BLaER1 treated with 17β-estradiol and CSF1 and Interleukin-3, amounts not matched to agents 10 nM and 100 nM (cell line): ENCODE results near the gene ADK.
A peak's percentile ranks its signal among the peaks of the same experiment; 100 is the strongest.

Experiments
- H3K27ac ChIP-seq, 11 experiments: shearing (Covaris generic); formaldehyde crosslinking; 2 replicates each; pipeline ENCODE4 v1.8.1; 2022
- H3K27me3 ChIP-seq, 11 experiments: shearing (Covaris generic); formaldehyde crosslinking; 2 replicates each; pipeline ENCODE4 v1.8.1; 2022
- H3K36me3 ChIP-seq, 11 experiments: shearing (Covaris generic); formaldehyde crosslinking; 2 replicates each; pipeline ENCODE4 v1.8.1; 2022
- H3K4me1 ChIP-seq, 10 experiments: shearing (Covaris generic); formaldehyde crosslinking; 2 replicates each; pipeline ENCODE4 v1.8.1; 2022
- H3K4me2 ChIP-seq, 11 experiments: shearing (Covaris generic); formaldehyde crosslinking; 2 replicates each; pipeline ENCODE4 v1.8.1; 2022
- H3K4me3 ChIP-seq, 10 experiments: shearing (Covaris generic); formaldehyde crosslinking; 2 replicates each; pipeline ENCODE4 v1.8.1; 2022
- H3K9ac ChIP-seq, 11 experiments: shearing (Covaris generic); formaldehyde crosslinking; 2 replicates each; pipeline ENCODE4 v1.8.1; 2022
- H3K9me3 ChIP-seq, 11 experiments: shearing (Covaris generic); formaldehyde crosslinking; replicated peaks in 1 of 11; 2 replicates each; pipeline ENCODE4 v1.8.1; 2022
- H4K20me1 ChIP-seq, 11 experiments: shearing (Covaris generic); formaldehyde crosslinking; 2 replicates each; pipeline ENCODE4 v1.8.1; 2022
- Cebpa-rat ChIP-seq, 11 experiments: shearing (Covaris generic); IDR thresholded peaks; 2 replicates each; pipeline ENCODE4 v1.8.1; 2022

Gene ADK

GRCh38 chr10:74598891-74599566 lies 448.0 kb downstream of the ADK start:
- Histone ChIP-seq H3K27me3 (no peaks in the 10 kb centered on the region), H4K20me1 (no peaks in the 10 kb centered on the region), H3K27ac (peak overlapping the region in 7 of 11 experiments; percentile 1 to 40 (median 22); a peak in 7 of 22 replicates), H3K4me1 (peaks cover 9 to 26% (median 19%) of the 10 kb centered on the region in 10 experiments; a peak in 19 of 20 replicates), H3K9me3 (peaks cover 0 to 15% (median 13%) of the 10 kb centered on the region in 11 experiments; a peak in 17 of 22 replicates), H3K4me3 (no peak overlapping the region), H3K36me3 (peaks cover 7 to 32% (median 24%) of the 10 kb centered on the region in 11 experiments; a peak in 17 of 22 replicates), H3K4me2 (peak overlapping the region; percentile 25 to 67 (median 44); a peak in 16 of 22 replicates), H3K9ac (peak overlapping the region in 2 of 11 experiments; percentile 6 to 36; a peak in 3 of 22 replicates)
- no peak for TF ChIP-seq Cebpa-rat (IDR thresholded peaks at IDR 0.05)

GRCh38 chr10:74599672-74600071 lies 448.7 kb downstream of the ADK start:
- Histone ChIP-seq H4K20me1 (no peaks in the 10 kb centered on the region), H3K27ac (peak overlapping the region in 5 of 11 experiments; percentile 1 to 40 (median 22); a peak in 4 of 22 replicates), H3K9ac (no peak overlapping the region; a peak in 1 of 22 replicates), H3K27me3 (no peaks in the 10 kb centered on the region), H3K9me3 (peaks cover 0 to 21% (median 17%) of the 10 kb centered on the region in 11 experiments; a peak in 18 of 22 replicates), H3K4me3 (no peak overlapping the region), H3K36me3 (peaks cover 7 to 38% (median 26%) of the 10 kb centered on the region in 11 experiments; a peak in 17 of 22 replicates), H3K4me2 (peak overlapping the region in 3 of 11 experiments; percentile 25 to 48 (median 35); a peak in 5 of 22 replicates), H3K4me1 (peaks cover 9 to 26% (median 19%) of the 10 kb centered on the region in 10 experiments; a peak in 19 of 20 replicates)
- TF ChIP-seq Cebpa-rat (IDR thresholded peaks at IDR 0.05) = no peak

DNA sequence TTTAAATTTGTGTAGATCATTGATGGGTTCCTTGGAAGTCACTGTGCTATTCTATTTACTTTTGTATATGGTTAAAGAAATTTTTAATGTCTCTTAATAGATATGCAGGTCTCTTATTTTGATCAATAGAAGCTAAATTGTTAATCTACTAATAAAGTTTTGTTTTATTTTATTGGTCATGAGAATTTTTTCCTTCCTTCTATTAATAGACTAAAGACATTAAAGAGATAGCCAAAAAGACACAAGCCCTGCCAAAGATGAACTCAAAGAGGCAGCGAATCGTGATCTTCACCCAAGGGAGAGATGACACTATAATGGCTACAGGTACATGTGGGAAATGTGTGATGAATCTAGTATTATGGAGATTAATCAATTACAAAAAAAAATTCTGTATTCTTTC lies 449.1 kb downstream of the ADK start:
- H4K20me1 ChIP-seq = no peaks in the 10 kb centered on the region
- H3K4me1 ChIP-seq = peaks cover 9 to 26% (median 19%) of the 10 kb centered on the region in 10 experiments; a peak in 19 of 20 replicates
- H3K9me3 ChIP-seq = peaks cover 0 to 22% (median 17%) of the 10 kb centered on the region in 11 experiments; a peak in 18 of 22 replicates
- H3K4me2 ChIP-seq = no peak overlapping the region
- peaks cover 7 to 41% (median 28%) of the 10 kb centered on the region in 11 experiments; a peak in 17 of 22 replicates for H3K36me3 ChIP-seq
- no peak for TF ChIP-seq Cebpa-rat (IDR thresholded peaks at IDR 0.05)
- no peak overlapping the region for H3K4me3 ChIP-seq
- no peak overlapping the region for H3K9ac ChIP-seq
- no peak overlapping the region for H3K27ac ChIP-seq
- no peaks in the 10 kb centered on the region for H3K27me3 ChIP-seq

DNA sequence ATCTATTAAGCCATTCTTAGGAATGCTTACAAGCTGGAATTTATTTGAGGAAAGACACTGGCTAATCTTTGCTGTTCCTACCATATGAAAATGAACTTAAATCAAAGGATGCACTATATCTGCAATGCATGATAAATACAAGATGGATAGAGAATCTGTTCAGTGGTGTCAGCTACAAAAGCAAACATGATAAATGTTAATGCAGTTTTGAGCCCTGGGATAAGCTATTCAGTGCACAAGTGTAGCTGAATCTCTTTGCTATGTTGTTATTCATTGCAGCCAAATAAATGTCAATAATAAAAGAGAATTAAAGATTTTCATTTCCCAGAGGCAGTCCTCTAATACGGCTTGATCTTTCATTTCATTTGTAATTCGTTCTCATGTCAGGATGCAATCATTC lies 451.6 kb downstream of the ADK start:
- TF ChIP-seq Cebpa-rat (IDR thresholded peaks at IDR 0.05) = no peak

DNA sequence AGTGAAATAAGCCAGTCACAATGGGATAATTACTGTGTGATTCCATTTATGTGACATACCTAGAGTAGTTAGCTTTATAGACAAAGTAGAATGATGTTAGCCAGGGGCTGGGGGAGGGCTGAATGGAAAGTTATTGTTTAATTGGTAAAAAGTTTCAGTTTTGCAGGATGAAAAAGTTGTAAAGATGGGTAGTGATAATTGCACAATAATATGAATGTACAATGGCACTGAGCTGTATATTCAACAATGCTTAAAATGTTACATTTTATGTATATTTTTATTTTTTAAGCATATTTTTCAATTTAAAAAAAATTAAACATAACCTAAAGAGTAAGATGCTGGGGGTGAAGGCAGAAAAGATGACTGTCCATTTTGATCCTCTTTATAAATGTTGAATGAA lies 459.3 kb downstream of the ADK start:
- H3K4me2 ChIP-seq = no peak overlapping the region

More for the DNA sequence above, 451.6 kb downstream of the ADK start:
- Histone ChIP-seq H3K4me3 (no peak overlapping the region), H3K27ac (no peak overlapping the region), H3K4me2 (no peak overlapping the region), H3K27me3 (no peaks in the 10 kb centered on the region), H3K9me3 (peaks cover 0 to 22% (median 17%) of the 10 kb centered on the region in 11 experiments; a peak in 18 of 22 replicates), H3K9ac (no peak overlapping the region), H4K20me1 (no peaks in the 10 kb centered on the region), H3K4me1 (peaks cover 9 to 21% (median 16%) of the 10 kb centered on the region in 10 experiments; a peak in 19 of 20 replicates), H3K36me3 (peaks cover 7 to 41% (median 24%) of the 10 kb centered on the region in 11 experiments; a peak in 17 of 22 replicates)

GRCh38 chr10:74612195-74612594 lies 461.2 kb downstream of the ADK start:
- H3K27ac ChIP-seq = no peak overlapping the region
- no peaks in the 10 kb centered on the region for H4K20me1 ChIP-seq
- H3K9me3 ChIP-seq = peaks cover 0 to 14% (median 7%) of the 10 kb centered on the region in 11 experiments; a peak in 6 of 22 replicates
- no peak overlapping the region for H3K4me2 ChIP-seq
- no peak for TF ChIP-seq Cebpa-rat (IDR thresholded peaks at IDR 0.05)
- H3K27me3 ChIP-seq = no peaks in the 10 kb centered on the region
- H3K4me1 ChIP-seq = no peaks in the 10 kb centered on the region
- no peak overlapping the region for H3K4me3 ChIP-seq
- peaks cover 5 to 56% (median 22%) of the 10 kb centered on the region in 11 experiments; a peak in 20 of 22 replicates for H3K36me3 ChIP-seq
- H3K9ac ChIP-seq = no peak overlapping the region

More for the DNA sequence above, 459.3 kb downstream of the ADK start:
- Histone ChIP-seq H3K36me3 (peaks cover 5 to 53% (median 22%) of the 10 kb centered on the region in 11 experiments; a peak in 20 of 22 replicates), H3K9me3 (peaks cover 0 to 14% (median 7%) of the 10 kb centered on the region in 11 experiments; a peak in 6 of 22 replicates), H3K27ac (no peak overlapping the region), H3K27me3 (no peaks in the 10 kb centered on the region), H4K20me1 (no peaks in the 10 kb centered on the region), H3K9ac (no peak overlapping the region), H3K4me3 (no peak overlapping the region), H3K4me1 (no peaks in the 10 kb centered on the region)
- no peak for TF ChIP-seq Cebpa-rat (IDR thresholded peaks at IDR 0.05)

GRCh38 chr10:74620626-74621025 lies 469.6 kb downstream of the ADK start:
- peaks cover 17 to 58% (median 28%) of the 10 kb centered on the region in 11 experiments; a peak in 21 of 22 replicates for H3K36me3 ChIP-seq
- H3K9ac ChIP-seq = no peak overlapping the region
- no peak for TF ChIP-seq Cebpa-rat (IDR thresholded peaks at IDR 0.05)
- H3K4me1 ChIP-seq = no peaks in the 10 kb centered on the region
- no peaks in the 10 kb centered on the region for H4K20me1 ChIP-seq
- no peak overlapping the region for H3K4me3 ChIP-seq
- H3K4me2 ChIP-seq = no peak overlapping the region
- peaks cover 27 to 45% (median 37%) of the 10 kb centered on the region in 11 experiments for H3K9me3 ChIP-seq
- H3K27me3 ChIP-seq = no peaks in the 10 kb centered on the region
- H3K27ac ChIP-seq = no peak overlapping the region

DNA sequence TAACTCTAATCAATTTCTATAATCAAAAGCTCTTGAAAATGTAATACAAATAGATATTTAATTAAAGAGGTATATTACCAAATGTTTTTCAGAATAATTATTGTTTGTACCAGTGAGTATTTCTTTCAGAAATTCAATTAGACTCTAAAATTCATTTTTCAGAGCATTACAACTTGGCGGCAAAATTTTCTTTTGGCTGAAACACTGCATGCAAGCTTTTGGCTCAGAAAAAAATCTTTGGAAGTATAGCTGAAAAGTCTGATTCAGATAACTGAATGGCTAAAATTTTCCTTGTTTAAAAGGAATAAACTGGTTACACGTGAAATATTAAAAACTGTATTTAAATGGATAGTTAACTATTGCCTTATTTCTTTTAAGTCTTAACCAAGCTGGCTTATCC lies 472.8 kb downstream of the ADK start:
- H3K27ac ChIP-seq = no peak overlapping the region
- peaks cover 13 to 57% (median 27%) of the 10 kb centered on the region in 11 experiments; a peak in 21 of 22 replicates for H3K36me3 ChIP-seq
- H3K4me2 ChIP-seq = no peak overlapping the region
- no peaks in the 10 kb centered on the region for H3K27me3 ChIP-seq
- no peaks in the 10 kb centered on the region for H3K4me1 ChIP-seq
- H3K4me3 ChIP-seq = no peak overlapping the region
- peaks cover 20 to 36% (median 31%) of the 10 kb centered on the region in 11 experiments for H3K9me3 ChIP-seq
- no peak overlapping the region for H3K9ac ChIP-seq
- no peaks in the 10 kb centered on the region for H4K20me1 ChIP-seq
- TF ChIP-seq Cebpa-rat (IDR thresholded peaks at IDR 0.05) = no peak

GRCh38 chr10:74624501-74624900 lies 473.5 kb downstream of the ADK start:
- no peak overlapping the region for H3K27ac ChIP-seq
- H3K4me1 ChIP-seq = no peaks in the 10 kb centered on the region
- peaks cover 20 to 34% (median 27%) of the 10 kb centered on the region in 11 experiments for H3K9me3 ChIP-seq
- peaks cover 13 to 54% (median 25%) of the 10 kb centered on the region in 11 experiments; a peak in 20 of 22 replicates for H3K36me3 ChIP-seq
- no peak overlapping the region for H3K9ac ChIP-seq
- no peaks in the 10 kb centered on the region for H4K20me1 ChIP-seq
- no peak for TF ChIP-seq Cebpa-rat (IDR thresholded peaks at IDR 0.05)
- no peak overlapping the region for H3K4me3 ChIP-seq
- H3K4me2 ChIP-seq = no peak overlapping the region
- H3K27me3 ChIP-seq = no peaks in the 10 kb centered on the region
